ENCODE measurements around the gene DOK6. TPM values are rescaled to one million over a fixed set of nuclear protein-coding genes. Genes with fewer than 3 reads are reported as not detected.

The DOK6 gene
- total RNA-seq, 3 donors from 2014 or later, result 1.0 to 1.4 (median 1.3) TPM

DNA sequence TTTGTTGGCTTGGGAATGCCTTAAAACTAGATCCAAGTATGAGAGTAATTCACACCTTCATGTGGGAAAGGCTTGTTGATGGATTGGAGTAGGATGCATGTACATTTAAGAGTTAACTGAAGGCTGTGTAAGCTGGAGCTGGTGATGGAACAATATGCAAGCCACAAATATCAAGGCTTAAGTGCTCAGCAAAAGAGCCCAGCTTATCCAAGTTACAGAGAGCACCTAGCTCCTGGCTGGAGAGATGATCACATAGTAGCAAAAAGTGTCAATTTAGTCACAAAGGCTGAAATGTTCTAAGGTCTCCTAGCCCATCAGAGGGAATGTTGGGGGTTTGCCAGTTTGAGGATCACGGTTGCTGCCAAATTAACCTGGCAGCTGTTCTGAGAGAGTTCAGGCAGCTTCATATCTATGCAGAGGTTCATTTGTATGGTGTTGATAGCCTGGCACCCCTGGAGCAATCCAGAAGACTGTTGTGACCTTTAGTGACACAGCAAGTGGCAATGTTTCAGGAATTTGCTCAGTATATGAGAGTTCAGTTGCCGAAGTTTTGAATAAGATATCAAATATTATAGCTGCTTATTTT, 228.2 kb downstream of the DOK6 start:
- H3K36me3 ChIP-seq, result no peaks in the 10 kb centered on the region
- no peaks in the 10 kb centered on the region for H3K4me1 ChIP-seq
- H3K4me3 ChIP-seq, result no peak overlapping the region
- DNase-seq (ENCODE audit: low spot score in 2 of 2), result no peak
- H3K9me3 ChIP-seq, result no peaks in the 10 kb centered on the region
- intact Hi-C loops (cut with DNase I; ENCODE audit: low total_unique reads), result no loop called here
- H3K27ac ChIP-seq, result no peak overlapping the region
- H3K27me3 ChIP-seq, result no peaks in the 10 kb centered on the region
- no peak for TF ChIP-seq POLR2AphosphoS5 (IDR thresholded peaks at IDR 0.05)
- TF ChIP-seq, protein P1, sequence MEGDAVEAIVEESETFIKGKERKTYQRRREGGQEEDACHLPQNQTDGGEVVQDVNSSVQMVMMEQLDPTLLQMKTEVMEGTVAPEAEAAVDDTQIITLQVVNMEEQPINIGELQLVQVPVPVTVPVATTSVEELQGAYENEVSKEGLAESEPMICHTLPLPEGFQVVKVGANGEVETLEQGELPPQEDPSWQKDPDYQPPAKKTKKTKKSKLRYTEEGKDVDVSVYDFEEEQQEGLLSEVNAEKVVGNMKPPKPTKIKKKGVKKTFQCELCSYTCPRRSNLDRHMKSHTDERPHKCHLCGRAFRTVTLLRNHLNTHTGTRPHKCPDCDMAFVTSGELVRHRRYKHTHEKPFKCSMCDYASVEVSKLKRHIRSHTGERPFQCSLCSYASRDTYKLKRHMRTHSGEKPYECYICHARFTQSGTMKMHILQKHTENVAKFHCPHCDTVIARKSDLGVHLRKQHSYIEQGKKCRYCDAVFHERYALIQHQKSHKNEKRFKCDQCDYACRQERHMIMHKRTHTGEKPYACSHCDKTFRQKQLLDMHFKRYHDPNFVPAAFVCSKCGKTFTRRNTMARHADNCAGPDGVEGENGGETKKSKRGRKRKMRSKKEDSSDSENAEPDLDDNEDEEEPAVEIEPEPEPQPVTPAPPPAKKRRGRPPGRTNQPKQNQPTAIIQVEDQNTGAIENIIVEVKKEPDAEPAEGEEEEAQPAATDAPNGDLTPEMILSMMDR (IDR thresholded peaks at IDR 0.05), result no peak
- TF ChIP-seq POLR2A (IDR thresholded peaks at IDR 0.05), result no peak

DNA sequence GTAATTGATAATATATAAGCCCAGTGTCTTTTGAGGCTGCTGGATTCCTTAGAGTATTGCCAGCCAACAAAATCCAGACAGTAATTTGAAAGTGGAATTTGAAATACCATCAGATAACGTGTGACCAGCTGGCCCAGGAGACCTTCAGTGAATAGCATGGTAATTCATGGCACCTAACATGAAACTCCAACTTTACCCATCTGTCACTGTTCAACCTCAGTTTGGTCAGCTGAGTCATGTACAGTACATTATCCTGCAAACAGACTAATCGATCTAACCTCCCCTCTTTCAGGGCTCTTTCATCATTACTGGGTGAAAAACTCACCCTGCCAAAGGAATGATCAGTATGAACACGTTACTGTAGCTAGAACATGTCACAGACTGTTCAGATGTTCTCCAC, 230.6 kb downstream of the DOK6 start:
- no peaks in the 10 kb centered on the region for H3K9me3 ChIP-seq
- TF ChIP-seq, protein P1 (IDR thresholded peaks at IDR 0.05), result no peak
- TF ChIP-seq POLR2A (IDR thresholded peaks at IDR 0.05) (no peak), POLR2AphosphoS5 (IDR thresholded peaks at IDR 0.05) (no peak)
- H3K36me3 ChIP-seq, result no peaks in the 10 kb centered on the region
- H3K27ac ChIP-seq, result no peak overlapping the region
- no peak overlapping the region for H3K4me3 ChIP-seq
- H3K4me1 ChIP-seq, result no peaks in the 10 kb centered on the region
- no peaks in the 10 kb centered on the region for H3K27me3 ChIP-seq
- no peak for DNase-seq (ENCODE audit: low spot score in 2 of 2)
- intact Hi-C loops (cut with DNase I; ENCODE audit: low total_unique reads), result no loop called here

DNA sequence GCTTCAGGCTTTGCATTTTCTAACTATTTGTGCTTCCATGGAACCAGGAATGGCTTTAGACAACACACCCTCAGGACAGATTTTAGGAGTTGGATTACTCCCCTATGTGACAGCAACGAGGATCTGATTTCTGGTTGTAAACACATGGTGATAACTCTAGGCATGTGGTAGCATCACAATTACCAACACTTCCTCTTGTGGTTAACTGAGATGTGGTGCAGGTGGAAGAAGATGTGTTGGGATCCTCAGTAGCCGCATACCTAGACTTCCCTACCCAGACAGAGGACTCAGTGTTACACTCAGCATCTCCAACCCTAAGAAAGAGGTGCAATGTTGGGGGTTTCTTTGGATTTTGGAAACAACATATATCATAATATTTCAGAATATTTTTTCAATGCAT, 234.8 kb downstream of the DOK6 start:
- H3K36me3 ChIP-seq, result no peaks in the 10 kb centered on the region
- H3K4me3 ChIP-seq, result no peak overlapping the region
- intact Hi-C loops (cut with DNase I; ENCODE audit: low total_unique reads), result no loop called here
- H3K27me3 ChIP-seq, result no peaks in the 10 kb centered on the region
- TF ChIP-seq POLR2AphosphoS5 (IDR thresholded peaks at IDR 0.05) (no peak), POLR2A (IDR thresholded peaks at IDR 0.05) (no peak)
- TF ChIP-seq, protein P1 (IDR thresholded peaks at IDR 0.05), result no peak
- no peaks in the 10 kb centered on the region for H3K4me1 ChIP-seq
- no peak overlapping the region for H3K27ac ChIP-seq
- DNase-seq (ENCODE audit: low spot score in 2 of 2), result no peak
- no peaks in the 10 kb centered on the region for H3K9me3 ChIP-seq

DNA sequence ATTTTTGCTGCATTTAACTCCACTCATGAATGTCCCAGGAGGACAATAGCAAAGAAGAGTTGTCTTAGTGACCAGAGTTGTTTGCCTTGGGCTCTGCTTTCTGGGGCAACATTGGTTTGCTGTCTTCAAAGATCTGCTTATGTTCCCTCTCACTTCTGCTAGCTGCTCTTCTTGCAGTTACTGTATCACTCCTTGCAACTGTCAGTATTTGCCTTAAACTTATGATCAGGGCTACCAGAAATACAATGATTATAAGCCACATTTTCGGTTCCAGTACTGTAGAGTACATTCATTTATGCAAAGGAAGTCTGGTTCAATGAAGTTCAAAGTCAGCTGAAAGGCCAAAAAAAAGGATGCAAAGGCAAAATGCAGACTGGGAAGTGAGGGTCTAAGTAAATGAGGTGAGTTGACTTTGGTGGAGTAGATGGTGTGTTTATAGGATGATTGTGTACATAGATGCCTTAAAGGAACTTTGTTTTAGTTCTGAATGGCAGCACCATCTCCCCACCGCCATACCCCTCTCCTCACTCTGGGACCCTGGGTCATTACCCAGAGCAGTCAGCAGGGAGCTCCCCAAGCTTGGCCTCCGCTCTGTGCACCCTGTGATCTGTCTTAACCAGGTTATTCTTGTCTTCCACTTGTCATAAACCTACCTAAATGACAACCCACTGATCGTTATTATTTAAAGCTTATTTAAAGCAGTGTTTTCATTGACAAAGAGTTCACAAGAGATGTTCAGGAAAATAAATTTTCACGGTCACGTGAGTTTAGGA, 236.0 kb downstream of the DOK6 start:
- TF ChIP-seq POLR2A (IDR thresholded peaks at IDR 0.05) (no peak), POLR2AphosphoS5 (IDR thresholded peaks at IDR 0.05) (no peak)
- TF ChIP-seq, protein P1 (IDR thresholded peaks at IDR 0.05), result no peak
- Histone ChIP-seq H3K36me3 (no peaks in the 10 kb centered on the region), H3K27ac (no peak overlapping the region), H3K9me3 (no peaks in the 10 kb centered on the region), H3K27me3 (no peaks in the 10 kb centered on the region), H3K4me3 (no peak overlapping the region), H3K4me1 (no peaks in the 10 kb centered on the region)
- no peak for DNase-seq (ENCODE audit: low spot score in 2 of 2)
- intact Hi-C loops (cut with DNase I; ENCODE audit: low total_unique reads), result no loop called here

DNA sequence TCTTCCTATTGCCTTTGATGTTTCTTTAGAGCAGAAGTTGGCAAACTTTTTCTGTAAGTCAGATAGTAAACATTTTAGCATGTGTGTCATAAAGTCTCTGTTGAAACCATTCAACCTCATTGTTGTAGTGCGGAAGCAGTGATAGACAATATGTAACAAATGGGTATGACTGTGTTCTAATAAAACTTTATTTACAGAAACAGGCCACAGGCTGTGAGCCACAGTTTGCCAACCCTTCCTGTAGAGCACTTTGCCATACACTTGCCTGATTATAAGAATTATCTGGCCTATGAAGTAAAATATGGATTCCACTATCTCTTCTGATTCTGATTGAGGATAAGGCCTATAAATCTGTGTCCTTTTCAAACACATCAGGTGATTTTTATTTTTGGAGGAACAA, 237.4 kb downstream of the DOK6 start:
- H3K4me1 ChIP-seq, result no peaks in the 10 kb centered on the region
- H3K36me3 ChIP-seq, result no peaks in the 10 kb centered on the region
- no peak for DNase-seq (ENCODE audit: low spot score in 2 of 2)
- H3K4me3 ChIP-seq, result no peak overlapping the region
- H3K9me3 ChIP-seq, result no peaks in the 10 kb centered on the region
- TF ChIP-seq POLR2A (IDR thresholded peaks at IDR 0.05) (no peak), POLR2AphosphoS5 (IDR thresholded peaks at IDR 0.05) (no peak)
- TF ChIP-seq, protein P1 (IDR thresholded peaks at IDR 0.05), result no peak
- intact Hi-C loops (cut with DNase I; ENCODE audit: low total_unique reads), result no loop called here
- H3K27ac ChIP-seq, result no peak overlapping the region
- no peaks in the 10 kb centered on the region for H3K27me3 ChIP-seq
